Motor neuron (in vitro differentiated cells): ENCODE data around the gene DNAH9. TPM values are rescaled to one million over a fixed set of nuclear protein-coding genes. Genes with fewer than 3 reads are reported as not detected.
"Not testable (repeated sequence)": the region's sequence is repeated elsewhere in the genome, so short reads cannot be mapped to it uniquely, and the experiment has no call there.

Experiments
- ATAC-seq, 8 experiments: fragments of 200-7000 bp; cut with Tn5 transposase; replicated peaks in 6 of 8; 2 replicates each; pipeline ENCODE4 v1.8.0; 2021; ENCODE audit warnings: mild to moderate bottlenecking in 8 of 8, moderate library complexity in 8 of 8
- H3K27ac ChIP-seq, 2 donors: fragments of 250-450 bp; sonication (Bioruptor Pico); 2 replicates each; pipeline ENCODE4 v1.9.0; 2021; ENCODE audit warnings: antibody characterized with exemption in 2 of 2, mild to moderate bottlenecking in 2 of 2, moderate library complexity in 1 of 2
- H3K4me1 ChIP-seq, 2 donors: fragments of 250-450 bp; sonication (Bioruptor Pico); replicated peaks in 1 of 2; 2 replicates each; pipeline ENCODE4 v1.6.1; 2021; ENCODE audit warnings: antibody characterized with exemption in 2 of 2, mild to moderate bottlenecking in 2 of 2, moderate library complexity in 1 of 2
- H3K4me3 ChIP-seq, 5 donors: fragments of 250-450 bp; sonication (Bioruptor Pico); 2 replicates each; pipeline ENCODE4 v1.9.0; 2021; ENCODE audit warnings: antibody characterized with exemption in 5 of 5, mild to moderate bottlenecking in 5 of 5, moderate library complexity in 4 of 5
- WGBS, 10 experiments: fragments of 450-650 bp; shearing (Covaris generic); methylation state at CpG; one replicate each; pipeline ENCODE4 v1.0.0; 2022; 5-methylcytosine and 5-hydroxymethylcytosine counted together
- in situ Hi-C, 9 experiments: fragments of 400-800 bp; cut with MboI; loops; one replicate each; pipeline ENCODE4 v1.15.0; 2021; ENCODE audit warnings: low sequenced_read_pairs in 9 of 9, low pct_unique_long_range_greater_than_20kb in 2 of 9; ENCODE audit not compliant: unreplicated experiment in 9 of 9
- total RNA-seq, 8 experiments: library from RNA; unstranded; fragments of 300-600 nt; gene quantifications; 2 replicates each; pipeline versions ENCODE4 v1.2.3 to v1.2.4, GENCODE V29; 2022

Gene DNAH9
- total RNA-seq, 8 experiments from 2014 or later = 0.20 to 7.6 (median 2.5) TPM

GRCh38 chr17:11921296-11921695, 323.0 kb downstream of the DNAH9 start:
- in situ Hi-C loops = no loop called here
- Histone ChIP-seq H3K4me3 (no peak overlapping the region), H3K27ac (no peak overlapping the region), H3K4me1 (peaks cover 9 to 11% of the 10 kb centered on the region in 2 donors)
- 53 to 96% (median 80%) methylated on average over 3 to 6 of the region's 6 CpGs; no CpG with 5 or more reads in 4 of the 10 experiments for WGBS, 10 experiments
- ATAC-seq = no peak

- WGBS, 10 experiments = 0 to 90% (median 50%) methylated on average over 1 of the region's 1 CpG; no CpG with 5 or more reads in 5 of the 10 experiments
- H3K4me1 ChIP-seq = peaks cover 9% of the 10 kb centered on the region in 2 donors
- no peak overlapping the region for H3K27ac ChIP-seq
- in situ Hi-C loops = no loop called here
- no peak overlapping the region for H3K4me3 ChIP-seq
- peak in 2 of 8 experiments; percentile 52 to 58 for ATAC-seq
These were observed 324.4 kb downstream of the DNAH9 start for GRCh38 chr17:11922638-11923037.

GRCh38 chr17:11924076-11924475, 325.8 kb downstream of the DNAH9 start:
- 9 to 97% (median 69%) methylated on average over 3 to 6 of the region's 6 CpGs for WGBS, 10 experiments

GRCh38 chr17:11925262-11926021, 327.2 kb downstream of the DNAH9 start:
- Histone ChIP-seq H3K27ac (no peak overlapping the region), H3K4me1 (peaks cover 9% of the 10 kb centered on the region in 2 donors), H3K4me3 (no peak overlapping the region)
- in situ Hi-C loops = loop anchor here in 2 of 9 experiments (25.0 kb wide), 2 partner anchors 1038 to 1063 kb away; no protein-coding TSS in a partner anchor
- WGBS, 10 experiments = 0 to 84% (median 28%) methylated on average over 1 to 5 of the region's 6 CpGs; no CpG with 5 or more reads in 1 of the 10 experiments
- peak; percentile 46 to 87 (median 83) for ATAC-seq

More at GRCh38 chr17:11924076-11924475, 325.8 kb downstream of the DNAH9 start:
- in situ Hi-C loops = no loop called here
- Histone ChIP-seq H3K4me1 (peaks cover 9% of the 10 kb centered on the region in 2 donors), H3K27ac (no peak overlapping the region), H3K4me3 (no peak overlapping the region)
- no peak for ATAC-seq

GRCh38 chr17:11928436-11928835, 330.2 kb downstream of the DNAH9 start:
- Histone ChIP-seq H3K4me3 (no peak overlapping the region), H3K27ac (no peak overlapping the region), H3K4me1 (peaks cover 9% of the 10 kb centered on the region in 2 donors)
- in situ Hi-C loops = loop anchor here in 2 of 9 experiments (25.0 kb wide), 2 partner anchors 1041 to 1066 kb away; no protein-coding TSS in a partner anchor
- WGBS, 10 experiments = 24 to 84% (median 50%) methylated on average over 1 to 4 of the region's 4 CpGs; no CpG with 5 or more reads in 1 of the 10 experiments
- ATAC-seq = no peak

- no peak for ATAC-seq
- no peaks in the 10 kb centered on the region for H3K4me1 ChIP-seq
- in situ Hi-C loops = loop anchor here in 2 of 9 experiments (25.0 kb wide), 2 partner anchors 1045 to 1070 kb away; no protein-coding TSS in a partner anchor
- 32 to 100% (median 77%) methylated on average over 1 to 9 of the region's 10 CpGs; no CpG with 5 or more reads in 2 of the 10 experiments for WGBS, 10 experiments
- H3K4me3 ChIP-seq = no peak overlapping the region
- no peak overlapping the region for H3K27ac ChIP-seq
These were observed 334.1 kb downstream of the DNAH9 start for GRCh38 chr17:11932337-11932898.

DNA sequence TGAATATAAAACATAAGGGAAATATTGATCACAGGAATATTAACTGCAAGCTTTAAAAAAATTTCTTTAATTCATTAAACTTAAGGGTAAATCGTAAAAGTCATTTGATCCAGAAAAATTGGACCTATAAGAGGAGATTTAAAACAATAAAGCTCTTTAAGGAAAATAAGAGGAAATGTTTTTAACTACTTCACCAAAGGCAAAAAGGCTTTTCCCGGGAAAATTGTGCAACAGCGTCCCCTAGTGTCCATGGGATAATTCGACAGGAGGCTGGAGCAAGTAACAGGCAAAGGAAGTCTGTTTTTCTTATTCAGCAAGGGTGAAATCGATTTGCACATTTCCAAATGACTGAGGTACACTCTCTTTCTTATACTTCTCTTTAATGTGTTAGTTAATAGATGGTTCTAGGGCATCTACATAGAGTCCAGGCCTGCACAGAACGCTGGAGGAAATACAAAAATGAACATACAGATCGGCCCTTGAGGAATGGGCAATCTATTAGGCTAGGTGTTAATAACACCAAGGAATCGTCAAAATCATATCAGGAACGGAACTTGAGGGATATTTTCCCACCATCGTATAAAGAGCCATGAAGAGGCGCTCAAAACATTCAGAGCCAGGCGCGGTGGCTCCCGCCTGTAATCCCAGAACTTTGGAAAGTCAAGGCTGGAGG, 337.6 kb downstream of the DNAH9 start:
- 2 to 62% (median 22%) methylated on average over 4 to 14 of the region's 14 CpGs for WGBS, 10 experiments
- peak in 2 of 8 experiments; percentile 36 to 46 for ATAC-seq

DNA sequence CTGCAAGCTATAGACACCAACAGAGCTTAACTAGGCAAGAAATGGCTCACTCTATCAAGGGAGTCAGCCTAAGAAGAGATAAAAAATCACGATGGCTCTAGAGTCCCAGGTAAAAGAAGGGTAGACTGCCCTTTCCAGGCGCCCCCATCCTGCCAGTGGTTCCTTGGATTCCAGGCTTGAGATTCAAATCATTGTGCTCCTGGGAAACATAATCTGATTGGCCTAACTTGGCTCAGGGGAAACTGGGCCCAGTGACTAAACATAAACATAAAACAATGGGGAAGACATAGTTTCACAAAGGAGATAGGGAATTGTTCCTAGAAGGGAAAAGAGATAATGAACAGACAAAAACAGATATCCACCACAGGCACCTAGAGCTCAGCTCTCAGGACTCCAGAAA, 342.6 kb downstream of the DNAH9 start:
- no peak overlapping the region for H3K4me3 ChIP-seq
- in situ Hi-C loops = loop anchor here in 2 of 9 experiments (25.0 kb wide), 2 partner anchors 1054 to 1079 kb away; no protein-coding TSS in a partner anchor
- WGBS, 10 experiments = 19 to 100% (median 54%) methylated on average over 1 to 2 of the region's 2 CpGs; no CpG with 5 or more reads in 2 of the 10 experiments
- peaks cover 0 to 8% of the 10 kb centered on the region in 2 donors for H3K4me1 ChIP-seq
- H3K27ac ChIP-seq = no peak overlapping the region
- no peak for ATAC-seq

More for the DNA sequence above, 337.6 kb downstream of the DNAH9 start:
- Histone ChIP-seq H3K4me3 (no peak overlapping the region), H3K4me1 (no peaks in the 10 kb centered on the region), H3K27ac (no peak overlapping the region)
- in situ Hi-C loops = loop anchor here in 2 of 9 experiments (25.0 kb wide), 2 partner anchors 1049 to 1074 kb away; no protein-coding TSS in a partner anchor

DNA sequence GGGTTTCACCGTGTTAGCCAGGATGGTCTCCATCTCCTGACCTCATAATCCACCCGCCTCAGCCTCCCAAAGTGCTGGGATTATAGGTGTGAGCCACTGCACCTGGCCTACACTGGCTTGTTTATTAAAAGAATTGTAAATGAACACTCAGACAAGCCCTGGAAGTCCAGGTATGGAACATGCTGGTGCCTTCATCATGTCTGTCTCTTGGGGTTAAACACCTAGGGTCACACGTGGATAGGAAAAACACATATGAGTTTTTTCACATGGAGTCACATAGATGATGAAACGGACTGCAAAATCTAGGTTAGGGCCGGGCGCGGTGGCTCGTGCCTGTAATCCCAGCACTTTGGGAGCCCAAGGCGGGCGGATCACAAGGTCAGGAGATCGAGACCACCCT, 344.8 kb downstream of the DNAH9 start:
- H3K4me1 ChIP-seq, H3K4me3 ChIP-seq, ATAC-seq, H3K27ac ChIP-seq: not testable (repeated sequence)
- WGBS, 10 experiments = 0 to 100% (median 93%) methylated on average over 1 to 9 of the region's 11 CpGs; no CpG with 5 or more reads in 5 of the 10 experiments
- in situ Hi-C loops = loop anchor here in 2 of 9 experiments (25.0 kb wide), 2 partner anchors 1056 to 1081 kb away; no protein-coding TSS in a partner anchor

GRCh38 chr17:11943759-11944347, 345.6 kb downstream of the DNAH9 start:
- Histone ChIP-seq H3K27ac (no peak overlapping the region), H3K4me3 (no peak overlapping the region), H3K4me1 (peaks cover 0 to 8% of the 10 kb centered on the region in 2 donors)
- ATAC-seq = peak in 4 of 8 experiments; percentile 27 to 74 (median 30)
- in situ Hi-C loops = loop anchor here in 2 of 9 experiments (25.0 kb wide), 2 partner anchors 1057 to 1082 kb away; no protein-coding TSS in a partner anchor
- WGBS, 10 experiments = 0 to 78% (median 39%) methylated on average over 2 to 7 of the region's 7 CpGs

DNA sequence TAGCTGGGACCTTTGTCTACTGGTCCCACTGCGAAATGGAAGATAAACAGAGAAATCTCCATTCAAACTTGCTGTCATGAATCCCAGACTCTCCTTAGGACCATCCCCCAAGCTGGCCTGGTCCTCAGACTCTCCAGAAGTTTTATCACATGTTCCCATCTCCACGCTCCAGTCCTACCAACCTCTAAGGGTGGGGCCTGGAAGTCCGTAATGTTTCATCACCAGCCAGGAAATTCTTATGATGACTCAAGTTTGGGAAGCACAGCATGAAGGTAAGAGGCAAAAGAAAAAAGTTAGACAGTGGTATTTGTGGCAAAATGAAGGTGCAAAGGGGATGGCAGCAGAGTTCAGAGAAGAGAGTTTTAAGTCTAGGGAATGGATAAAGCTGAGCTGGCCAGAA, 346.3 kb downstream of the DNAH9 start:
- H3K27ac ChIP-seq = no peak overlapping the region
- no peak overlapping the region for H3K4me3 ChIP-seq
- peaks cover 0 to 8% of the 10 kb centered on the region in 2 donors for H3K4me1 ChIP-seq
- ATAC-seq = peak in 2 of 8 experiments; percentile 25 to 37
- in situ Hi-C loops = loop anchor here in 2 of 9 experiments (25.0 kb wide), 2 partner anchors 1057 to 1082 kb away; no protein-coding TSS in a partner anchor
- 25 to 100% (median 87%) methylated on average over 1 to 3 of the region's 3 CpGs; no CpG with 5 or more reads in 1 of the 10 experiments for WGBS, 10 experiments

DNA sequence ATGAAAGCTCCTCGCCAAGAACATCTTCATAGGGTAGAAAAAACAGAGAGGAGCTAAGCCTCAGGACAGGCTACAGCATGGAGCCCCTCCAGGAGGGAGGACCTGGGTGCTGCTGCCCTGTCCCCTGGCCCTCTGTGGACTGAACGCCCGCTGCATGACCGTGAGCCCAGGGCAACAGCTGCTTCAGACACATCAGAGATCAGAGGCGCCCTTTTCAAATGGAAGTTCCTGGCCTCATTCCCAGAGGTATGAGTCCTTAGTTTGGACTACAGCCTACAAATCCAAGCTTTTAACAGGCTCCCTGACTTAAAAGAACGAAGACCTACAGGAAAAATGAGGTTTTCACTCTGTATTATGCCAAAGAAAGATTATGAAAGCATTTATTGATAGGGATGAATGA, 350.5 kb downstream of the DNAH9 start:
- peaks cover 0 to 5% of the 10 kb centered on the region in 2 donors for H3K4me1 ChIP-seq
- no peak overlapping the region for H3K27ac ChIP-seq
- in situ Hi-C loops = loop anchor here in 2 of 9 experiments (25.0 kb wide), 2 partner anchors 1061 to 1086 kb away; no protein-coding TSS in a partner anchor
- H3K4me3 ChIP-seq = no peak overlapping the region
- 0 to 100% (median 73%) methylated on average over 1 to 3 of the region's 6 CpGs; no CpG with 5 or more reads in 4 of the 10 experiments for WGBS, 10 experiments
- ATAC-seq = peak in 3 of 8 experiments; percentile 55 to 67 (median 66)
